ENCODE measurements around the gene CACNA1C.

The CACNA1C gene

DNA sequence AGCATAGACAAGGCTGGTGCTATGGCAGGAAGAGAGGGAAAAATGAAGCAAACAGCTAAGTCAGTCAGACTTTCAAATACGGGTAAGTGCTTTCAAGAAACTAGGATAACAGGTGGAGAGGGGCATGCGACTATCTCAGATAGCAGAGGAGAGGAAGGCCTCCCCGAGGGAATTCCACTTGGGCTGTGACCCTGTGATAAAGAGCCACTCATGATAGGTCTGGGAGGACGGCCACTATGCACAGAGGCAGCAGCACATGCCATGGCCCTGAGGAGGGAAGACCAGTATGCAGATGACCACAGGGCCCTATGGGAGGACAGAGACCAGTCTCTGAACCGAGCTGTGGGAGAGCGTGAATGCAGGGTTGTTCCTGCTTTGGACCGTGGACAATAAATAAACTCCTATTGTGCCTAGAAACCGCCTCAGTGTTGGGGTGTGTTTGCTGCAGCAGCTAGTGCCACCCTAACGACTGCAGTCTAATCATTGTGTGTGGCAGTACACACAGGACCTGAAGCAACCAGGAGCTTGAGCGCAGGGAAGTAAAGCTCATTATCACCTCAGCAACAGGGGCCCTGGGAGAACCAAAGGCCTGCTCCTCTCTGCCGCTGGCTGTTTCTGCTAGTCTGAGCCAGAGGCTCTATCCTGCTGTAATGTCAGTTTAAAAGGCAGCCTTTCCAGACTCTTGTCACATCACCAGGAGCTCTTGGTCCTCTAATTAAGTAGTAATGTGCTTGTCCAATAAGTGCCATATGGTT, 119.1 kb downstream of the CACNA1C start:
- no peak for DNase-seq (ENCODE audit: low read depth)

DNA sequence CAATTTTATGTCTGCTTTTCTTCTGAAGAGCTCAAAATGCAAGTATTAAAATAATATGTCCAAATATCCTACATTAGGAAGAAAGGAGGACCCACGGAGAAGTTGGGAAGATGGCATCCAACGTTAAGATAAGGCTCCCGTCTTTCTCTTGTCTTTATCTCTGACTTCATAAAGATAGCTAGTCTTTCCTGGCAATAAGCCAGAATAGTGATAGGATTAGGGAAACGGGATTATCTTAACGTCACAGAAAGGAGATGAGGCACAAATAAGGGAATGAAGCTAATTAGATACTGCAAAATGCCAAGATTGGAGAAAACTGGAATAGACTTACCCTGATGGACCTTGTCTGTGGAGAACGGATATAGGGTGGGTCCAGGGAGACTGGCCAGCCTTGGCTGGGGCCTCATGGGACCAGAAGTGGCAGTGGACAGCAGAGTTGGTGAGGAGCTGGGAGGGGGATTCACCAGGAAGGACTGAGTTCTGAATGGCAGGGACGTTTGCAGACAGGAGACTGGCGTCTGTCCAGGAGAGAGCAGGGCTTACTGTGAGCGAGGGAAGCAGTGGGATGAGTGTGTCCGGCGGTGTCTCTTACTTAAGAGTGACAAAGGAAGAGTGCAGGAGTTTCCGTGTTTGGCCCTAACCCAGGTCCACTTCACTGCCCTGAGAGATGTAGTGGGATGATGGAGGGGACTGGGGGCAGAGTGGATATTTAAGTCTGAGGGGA, 119.9 kb downstream of the CACNA1C start:
- no peak for DNase-seq (ENCODE audit: low read depth)

- DNase-seq (ENCODE audit: low read depth) = no peak
Observed at GRCh38 chr12:2173971-2174370, 121.2 kb downstream of the CACNA1C start.

DNA sequence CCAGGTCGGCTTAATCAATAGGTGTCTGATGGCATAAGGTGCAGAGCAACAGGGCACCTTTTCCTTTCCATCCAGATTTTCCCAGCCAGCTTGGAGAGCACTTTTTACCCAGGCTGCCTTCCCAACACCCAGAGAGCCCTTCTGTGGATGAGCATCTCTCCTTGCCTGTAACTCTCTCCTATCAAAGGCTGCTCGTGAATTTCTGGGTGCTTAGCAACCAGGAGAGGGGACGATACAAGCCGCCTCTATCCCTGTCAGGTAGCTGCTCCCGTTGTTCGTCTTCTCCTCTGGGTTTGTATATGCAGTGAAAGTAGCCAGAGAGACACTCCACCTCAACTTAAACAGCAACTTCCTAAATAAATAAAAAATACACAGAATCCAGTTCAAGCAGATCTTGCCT, 124.2 kb downstream of the CACNA1C start:
- no peak for DNase-seq (ENCODE audit: low read depth)

GRCh38 chr12:2177751-2178150, 125.0 kb downstream of the CACNA1C start:
- DNase-seq (ENCODE audit: low read depth) = no peak

DNA sequence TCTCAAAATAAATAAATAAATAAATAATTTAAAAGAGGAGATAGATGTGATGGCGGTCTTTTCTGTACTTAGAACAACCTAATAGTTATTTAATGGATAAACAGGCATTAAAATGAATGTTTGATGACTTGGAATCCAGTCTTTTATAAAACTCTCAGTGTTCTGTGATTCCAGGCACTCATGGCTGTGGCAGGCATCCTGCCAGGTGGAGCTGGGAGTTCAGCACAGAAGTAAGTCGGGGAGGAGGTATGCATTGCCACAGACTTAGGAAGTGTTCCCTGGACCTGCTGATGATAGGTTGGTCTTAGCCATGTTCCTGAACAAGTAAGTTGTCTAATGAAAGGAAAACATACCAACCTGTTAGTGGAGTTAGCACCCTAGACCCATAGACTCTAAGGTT, 126.3 kb downstream of the CACNA1C start:
- DNase-seq (ENCODE audit: low read depth) = no peak

DNA sequence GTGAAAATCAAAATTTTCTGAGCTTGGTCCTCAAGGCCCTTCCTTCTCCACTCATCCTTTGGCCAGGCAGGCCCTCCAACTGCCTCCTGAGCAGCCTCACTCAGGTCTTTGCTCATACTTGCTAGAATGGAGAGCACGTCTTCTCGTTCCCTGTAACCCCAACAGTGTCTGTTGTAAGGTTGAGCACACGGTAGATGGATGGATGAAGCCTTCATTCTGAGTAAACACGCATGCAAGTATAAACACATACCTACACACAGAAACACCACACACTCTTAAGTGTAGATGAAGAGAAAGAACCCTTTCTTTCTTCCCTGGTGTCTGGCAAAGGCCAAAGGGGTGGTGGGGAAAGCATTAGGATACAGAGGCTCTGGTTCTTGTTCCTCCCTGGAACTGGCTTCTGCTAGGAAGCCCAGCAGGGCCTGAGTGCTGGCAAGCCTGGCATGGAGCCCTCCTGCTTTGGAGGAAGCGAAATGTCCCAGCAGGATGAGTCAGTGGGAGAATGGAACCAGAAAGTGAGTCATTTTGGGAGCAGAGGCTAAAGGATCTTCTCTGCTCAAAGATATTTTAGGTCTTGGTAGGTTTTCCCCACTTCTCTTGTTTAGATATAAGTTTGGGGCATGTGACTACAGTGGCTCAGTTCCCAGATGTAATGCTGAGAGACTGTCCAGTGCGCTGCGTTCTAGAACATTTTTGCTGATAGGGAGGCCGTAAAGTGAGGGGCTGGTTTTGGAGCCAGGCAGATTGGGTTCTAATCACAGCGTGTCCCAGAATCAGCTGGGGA, 127.4 kb downstream of the CACNA1C start:
- DNase-seq (ENCODE audit: low read depth) = no peak

DNA sequence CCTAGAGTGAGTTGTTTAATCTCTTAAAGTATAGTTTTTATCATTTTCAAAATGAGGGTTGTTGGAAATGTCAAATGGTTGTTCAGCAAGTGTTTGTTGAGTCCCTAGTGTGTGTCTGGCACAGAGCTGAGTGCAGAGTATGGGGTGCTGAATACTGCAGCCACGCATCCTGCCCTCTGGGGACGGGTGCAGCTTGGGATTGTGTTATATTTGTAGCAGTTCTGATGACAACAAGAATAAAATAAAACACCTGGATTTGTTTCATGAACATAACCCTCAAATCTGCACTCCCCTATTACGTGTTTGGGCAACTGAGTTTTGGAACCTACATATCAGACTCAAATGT, 127.9 kb downstream of the CACNA1C start:
- DNase-seq (ENCODE audit: low read depth) = no peak

DNA sequence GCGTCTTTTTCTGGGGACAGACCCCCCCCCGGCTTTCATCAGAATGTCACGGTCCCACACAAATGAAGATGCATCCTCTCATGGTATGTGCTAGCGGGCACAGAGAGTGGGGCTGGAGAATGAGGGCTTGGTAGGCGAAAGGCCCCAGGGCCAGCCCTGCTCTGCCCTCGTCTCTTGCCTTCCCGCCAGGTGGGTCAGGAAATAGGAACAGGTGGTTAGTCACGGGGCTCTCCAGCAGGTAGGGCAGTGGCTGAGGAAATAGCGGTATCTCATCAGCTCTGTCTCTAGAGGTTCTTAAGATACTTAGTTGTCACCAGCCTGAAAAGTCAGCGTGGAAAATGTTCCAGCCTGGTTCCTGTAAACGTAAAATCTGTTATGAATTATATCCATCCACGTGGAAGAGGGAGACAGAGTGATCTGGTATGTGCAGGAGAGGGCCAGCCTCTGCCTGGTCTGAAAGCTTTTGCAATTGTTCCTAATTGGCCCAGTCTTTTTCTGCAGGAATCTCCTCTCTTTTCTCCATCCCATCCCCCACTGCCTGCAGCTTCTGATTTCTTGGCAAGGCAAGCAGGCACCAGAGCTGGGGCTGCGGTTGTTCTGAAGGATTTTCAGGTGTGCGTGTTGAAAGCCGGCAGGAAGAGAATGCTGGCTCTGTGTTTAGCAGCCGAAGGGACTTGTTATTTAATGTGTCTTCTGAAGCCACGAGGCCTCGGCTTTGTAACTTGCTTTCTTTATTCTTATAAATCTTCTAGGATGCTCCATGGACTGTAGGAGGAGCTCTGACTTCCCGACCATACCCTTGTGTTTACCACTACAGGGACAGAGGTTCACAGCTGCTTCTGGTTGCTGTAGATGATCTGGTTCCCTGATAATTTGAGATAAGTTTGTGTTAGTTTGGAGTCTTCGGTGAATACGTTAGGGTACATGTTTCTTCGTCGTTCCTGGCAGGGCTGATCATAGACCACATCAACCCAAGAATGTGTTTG, 131.1 kb downstream of the CACNA1C start:
- no peak for DNase-seq (ENCODE audit: low read depth)

- DNase-seq (ENCODE audit: low read depth) = no peak
Observed at GRCh38 chr12:2185751-2186341, 133.1 kb downstream of the CACNA1C start.

GRCh38 chr12:2187195-2187945, 134.6 kb downstream of the CACNA1C start:
- no peak for DNase-seq (ENCODE audit: low read depth)

DNA sequence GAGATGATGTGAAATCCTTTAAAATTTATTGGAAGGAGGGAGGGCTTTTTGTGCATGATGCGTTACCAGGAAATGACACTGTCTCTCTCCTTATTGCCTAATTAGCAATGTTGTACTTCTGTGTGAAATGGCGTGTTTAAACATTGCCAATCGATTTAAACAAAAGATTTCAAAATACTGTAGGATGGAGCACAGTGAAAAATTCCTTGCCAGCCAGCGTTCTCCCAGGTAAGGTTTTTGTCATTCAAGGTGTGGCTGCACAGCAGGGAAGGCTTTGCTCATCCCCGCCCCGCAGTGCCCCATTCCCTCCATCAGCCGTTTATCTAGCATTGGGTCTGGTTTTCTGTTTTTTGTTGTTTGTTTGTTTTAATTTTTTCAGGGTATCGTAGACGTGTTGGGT, 137.3 kb downstream of the CACNA1C start:
- DNase-seq (ENCODE audit: low read depth) = no peak

DNA sequence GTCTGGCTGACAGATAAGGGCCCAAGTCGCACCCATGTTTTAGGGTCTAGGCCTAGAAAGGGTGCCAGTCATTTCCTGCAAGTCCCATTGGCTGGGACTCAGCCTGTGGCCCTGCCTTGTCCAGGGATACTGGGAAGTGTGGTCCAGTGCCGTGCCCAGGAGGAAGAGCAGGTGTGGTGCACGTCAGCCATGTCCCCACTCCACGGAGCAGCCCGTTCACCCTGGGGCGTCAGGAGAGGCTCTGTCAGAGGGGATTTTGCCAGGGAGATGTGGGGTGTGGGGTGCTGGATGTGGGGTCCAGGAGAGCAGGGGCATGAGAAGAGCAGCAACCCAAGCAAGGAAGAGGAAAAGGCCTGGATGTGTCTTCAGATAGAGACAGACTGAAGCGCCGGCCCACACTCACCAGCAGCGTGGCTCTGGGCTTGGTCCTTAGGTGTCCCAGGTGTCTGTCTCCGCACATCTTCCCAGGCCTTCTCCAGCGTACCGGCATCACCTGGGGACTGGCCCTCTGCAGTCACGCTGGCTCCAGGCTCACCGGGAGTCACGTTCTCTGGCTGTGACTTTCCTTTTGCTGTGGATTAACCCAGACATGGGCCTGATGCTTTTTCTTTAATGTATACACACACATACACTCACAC, 138.2 kb downstream of the CACNA1C start:
- DNase-seq (ENCODE audit: low read depth) = no peak

DNA sequence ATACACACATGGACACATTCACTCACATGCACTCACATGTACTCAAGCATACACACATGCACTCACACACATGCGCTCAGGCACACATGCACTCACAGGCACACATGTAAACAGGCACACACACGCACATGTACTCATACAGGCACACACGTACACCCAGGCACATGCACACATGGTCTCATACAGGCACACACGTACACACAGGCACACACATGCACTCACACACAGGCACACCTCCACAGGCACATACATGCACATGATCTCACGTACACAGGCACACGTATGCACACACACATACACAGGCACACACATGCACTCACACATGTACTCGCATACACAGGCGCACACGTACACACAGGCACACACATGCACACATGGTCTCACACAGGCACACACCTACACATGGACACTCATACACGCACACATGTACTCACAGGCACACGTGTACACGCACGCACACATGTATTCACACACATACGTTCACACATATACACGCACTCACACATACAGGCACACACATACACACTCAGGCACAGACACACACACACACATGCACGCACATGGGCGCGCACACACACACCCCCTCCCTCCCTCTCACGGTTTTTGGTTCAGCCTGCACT, 138.9 kb downstream of the CACNA1C start:
- DNase-seq (ENCODE audit: low read depth) = no peak

DNA sequence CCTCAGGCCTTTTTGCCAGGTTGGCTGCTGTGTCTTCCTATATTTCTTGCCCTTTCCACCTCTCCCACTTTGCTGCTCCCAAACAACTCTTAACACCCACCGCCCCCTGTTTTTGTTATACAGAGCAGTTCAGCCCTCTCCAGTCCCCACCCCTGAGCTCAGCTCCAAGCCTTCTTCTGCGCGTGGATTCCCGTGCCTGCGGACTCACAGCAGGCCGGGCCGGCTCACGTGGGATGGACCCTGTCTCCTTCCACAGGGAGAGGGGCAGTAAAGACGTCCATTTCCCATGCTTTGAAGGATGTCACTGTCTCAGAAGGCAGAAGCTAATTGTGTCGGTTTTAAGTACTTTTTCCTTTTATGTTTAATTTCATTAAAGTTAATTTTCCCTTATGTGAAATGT, 139.4 kb downstream of the CACNA1C start:
- no peak for DNase-seq (ENCODE audit: low read depth)

- no peak for DNase-seq (ENCODE audit: low read depth)
Observed at GRCh38 chr12:2194060-2194459, 141.3 kb downstream of the CACNA1C start.

DNA sequence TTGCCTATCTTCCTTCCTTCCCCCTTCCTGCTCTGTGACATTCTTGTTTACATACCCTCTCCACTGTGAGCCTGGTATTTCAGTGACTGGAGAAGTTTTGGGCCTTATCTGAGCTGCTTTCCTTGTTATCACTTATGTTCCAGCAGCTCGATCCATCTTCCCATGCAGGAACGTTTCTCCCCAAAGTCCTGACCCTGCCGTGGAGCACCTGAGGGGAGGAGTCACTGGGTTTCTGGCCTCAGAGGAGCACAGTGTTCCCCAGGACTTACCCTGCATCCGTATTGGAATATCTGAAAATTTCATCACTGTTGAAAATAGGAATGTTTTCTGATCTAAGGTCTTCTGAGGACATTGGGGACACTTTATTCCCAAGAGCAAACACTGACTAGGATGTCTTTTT, 141.8 kb downstream of the CACNA1C start:
- DNase-seq (ENCODE audit: low read depth) = no peak

GRCh38 chr12:2195085-2195484, 142.3 kb downstream of the CACNA1C start:
- DNase-seq (ENCODE audit: low read depth) = no peak

DNA sequence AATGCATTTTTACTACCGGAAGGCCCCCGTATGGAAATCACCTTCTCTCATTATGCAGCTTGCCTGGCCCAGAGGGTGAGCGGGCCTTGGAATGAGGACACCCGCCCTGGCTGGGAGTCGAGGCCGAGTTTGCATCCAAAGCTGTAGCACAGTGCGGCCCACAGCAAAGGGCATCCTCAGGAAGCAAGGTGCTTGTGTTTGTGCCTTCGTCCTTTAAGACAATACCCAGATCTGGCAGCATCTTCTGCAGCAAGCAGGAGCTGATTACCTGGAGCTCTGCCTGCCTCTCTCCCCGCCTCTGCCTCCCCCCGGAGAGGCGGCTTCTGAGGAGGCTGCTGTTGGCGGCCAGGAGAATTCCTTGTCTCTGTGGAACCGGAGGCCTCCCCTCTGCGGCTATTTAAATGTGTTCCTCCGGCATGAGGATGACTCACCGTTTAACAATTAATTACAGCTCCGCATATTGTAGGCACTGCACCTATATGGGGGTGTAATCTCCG, 145.3 kb downstream of the CACNA1C start:
- no peak for DNase-seq (ENCODE audit: low read depth)

- no peak for DNase-seq (ENCODE audit: low read depth)
Observed at GRCh38 chr12:2198542-2198941, 145.8 kb downstream of the CACNA1C start.

All from activated T-cell treated with anti-CD3 and anti-CD28 coated beads for 48 hours (primary cell).